ENCODE results near the gene KTN1. TPM values are rescaled to one million over a fixed set of nuclear protein-coding genes. Genes with fewer than 3 reads are reported as not detected.

Gene KTN1
- total RNA-seq, 1 experiment from 2014 or later = 180 TPM

DNA sequence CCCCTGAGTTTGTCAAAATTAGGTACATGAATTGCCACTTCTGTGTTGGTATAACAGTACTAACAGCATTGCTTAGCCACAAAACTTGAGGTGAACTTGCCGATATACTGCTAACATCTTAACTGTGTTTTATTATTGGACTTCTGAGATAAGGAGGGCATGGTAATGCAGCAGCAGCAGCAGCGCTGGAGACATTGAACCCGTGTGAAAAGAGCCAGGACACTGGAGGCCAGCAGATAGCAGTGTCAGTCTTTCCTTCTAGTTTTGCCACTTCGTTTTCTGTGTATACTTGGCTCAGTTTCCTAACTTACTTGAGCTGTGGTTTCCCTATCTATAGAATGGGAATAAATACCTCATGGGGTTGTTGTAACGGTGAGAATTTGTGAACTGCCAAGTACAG lies 82.7 kb downstream of the KTN1 start:
- Mint-ChIP-seq H3K36me3 (ENCODE audit: insufficient read depth, unreplicated experiment) (peaks cover 63% of the 10 kb centered on the region), H3K4me1 (ENCODE audit: insufficient read depth, unreplicated experiment) (no peaks in the 10 kb centered on the region), H3K4me3 (ENCODE audit: unreplicated experiment) (no peak overlapping the region), H3K27ac (ENCODE audit: low read depth, unreplicated experiment) (no peak overlapping the region), H3K27me3 (ENCODE audit: insufficient read depth, unreplicated experiment) (no peaks in the 10 kb centered on the region), H3K9me3 (ENCODE audit: unreplicated experiment) (no peaks in the 10 kb centered on the region)
- TF ChIP-seq, protein P1, sequence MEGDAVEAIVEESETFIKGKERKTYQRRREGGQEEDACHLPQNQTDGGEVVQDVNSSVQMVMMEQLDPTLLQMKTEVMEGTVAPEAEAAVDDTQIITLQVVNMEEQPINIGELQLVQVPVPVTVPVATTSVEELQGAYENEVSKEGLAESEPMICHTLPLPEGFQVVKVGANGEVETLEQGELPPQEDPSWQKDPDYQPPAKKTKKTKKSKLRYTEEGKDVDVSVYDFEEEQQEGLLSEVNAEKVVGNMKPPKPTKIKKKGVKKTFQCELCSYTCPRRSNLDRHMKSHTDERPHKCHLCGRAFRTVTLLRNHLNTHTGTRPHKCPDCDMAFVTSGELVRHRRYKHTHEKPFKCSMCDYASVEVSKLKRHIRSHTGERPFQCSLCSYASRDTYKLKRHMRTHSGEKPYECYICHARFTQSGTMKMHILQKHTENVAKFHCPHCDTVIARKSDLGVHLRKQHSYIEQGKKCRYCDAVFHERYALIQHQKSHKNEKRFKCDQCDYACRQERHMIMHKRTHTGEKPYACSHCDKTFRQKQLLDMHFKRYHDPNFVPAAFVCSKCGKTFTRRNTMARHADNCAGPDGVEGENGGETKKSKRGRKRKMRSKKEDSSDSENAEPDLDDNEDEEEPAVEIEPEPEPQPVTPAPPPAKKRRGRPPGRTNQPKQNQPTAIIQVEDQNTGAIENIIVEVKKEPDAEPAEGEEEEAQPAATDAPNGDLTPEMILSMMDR (IDR thresholded peaks at IDR 0.05; ENCODE audit: unreplicated experiment) = no peak
- CTCF ChIA-PET = interaction anchor here (0.6 to 1.7 kb wide), 3 partner anchors 10 to 225 kb away, joined by 3 to 6 read pairs (median 4); no protein-coding TSS in a partner anchor
- no TSS peak for BruUV-seq (replicated peaks)
- intact Hi-C loops (cut with micrococcal nuclease) = no loop called here
- POLR2A ChIA-PET = no interaction called here
- no peak for DNase-seq (ENCODE audit: unreplicated experiment)

DNA sequence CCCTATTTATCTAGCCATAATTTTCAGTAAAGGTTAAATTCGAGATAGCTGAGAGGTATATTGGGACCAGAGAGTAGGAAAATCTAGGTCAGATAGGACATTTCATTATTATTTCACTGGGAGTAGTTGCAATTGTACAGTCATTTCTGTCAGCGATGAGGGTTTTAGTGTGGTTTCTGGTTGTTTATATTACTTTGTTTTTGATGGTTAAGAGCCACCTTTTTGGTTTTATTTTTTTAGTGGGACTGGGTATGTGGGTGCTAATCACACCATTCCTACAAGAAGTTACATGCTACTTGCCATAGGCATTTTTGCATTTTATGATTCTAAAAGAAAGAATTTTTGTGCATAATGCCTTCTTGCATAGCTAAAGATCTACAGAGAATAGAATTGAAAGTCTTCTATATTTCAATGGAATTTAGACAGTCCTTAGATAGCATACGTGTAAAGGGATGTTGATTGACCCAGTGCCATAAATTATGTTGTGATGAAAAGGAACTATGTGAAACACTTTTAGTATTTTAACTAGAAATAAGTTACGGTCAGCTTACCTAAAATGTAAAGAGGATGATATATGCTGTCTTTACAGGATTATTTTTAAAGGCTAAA lies 85.2 kb downstream of the KTN1 start:
- Mint-ChIP-seq H3K9me3 (ENCODE audit: unreplicated experiment) (no peaks in the 10 kb centered on the region), H3K4me1 (ENCODE audit: insufficient read depth, unreplicated experiment) (no peaks in the 10 kb centered on the region)

DNA sequence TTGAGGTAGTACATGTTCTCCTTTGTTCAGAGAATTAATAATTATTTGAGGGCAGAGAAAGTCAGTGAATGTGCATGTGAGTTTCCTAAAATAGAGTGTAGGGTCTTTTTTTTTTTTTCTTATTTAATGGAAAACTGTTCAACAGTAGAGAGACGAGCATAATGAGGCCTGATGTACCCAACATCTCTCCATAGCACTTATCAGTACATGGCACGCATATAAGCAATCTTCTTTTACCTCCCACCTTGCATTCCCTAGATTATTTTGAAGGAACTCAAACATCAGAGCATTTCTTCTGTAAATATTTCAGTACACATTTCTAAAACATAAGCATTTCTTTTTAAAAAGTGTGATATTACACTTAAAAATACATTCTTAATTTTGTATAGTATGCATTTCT lies 87.8 kb downstream of the KTN1 start:
- no peak for DNase-seq (ENCODE audit: unreplicated experiment)
- no peak overlapping the region for H3K4me3 Mint-ChIP-seq (ENCODE audit: unreplicated experiment)
- intact Hi-C loops (cut with micrococcal nuclease) = no loop called here
- TF ChIP-seq, protein P1 (IDR thresholded peaks at IDR 0.05; ENCODE audit: unreplicated experiment) = no peak
- H3K36me3 Mint-ChIP-seq (ENCODE audit: insufficient read depth, unreplicated experiment) = peaks cover 62% of the 10 kb centered on the region
- peaks cover 2% of the 10 kb centered on the region for H3K4me1 Mint-ChIP-seq (ENCODE audit: insufficient read depth, unreplicated experiment)
- ChIA-PET CTCF (no interaction called here), POLR2A (no interaction called here)
- H3K27ac Mint-ChIP-seq (ENCODE audit: low read depth, unreplicated experiment) = no peak overlapping the region
- no TSS peak for BruUV-seq (replicated peaks)
- H3K9me3 Mint-ChIP-seq (ENCODE audit: unreplicated experiment) = no peaks in the 10 kb centered on the region
- no peaks in the 10 kb centered on the region for H3K27me3 Mint-ChIP-seq (ENCODE audit: insufficient read depth, unreplicated experiment)

More for the DNA sequence above, 85.2 kb downstream of the KTN1 start:
- H3K27me3 Mint-ChIP-seq (ENCODE audit: insufficient read depth, unreplicated experiment) = no peaks in the 10 kb centered on the region
- no peak for DNase-seq (ENCODE audit: unreplicated experiment)
- POLR2A ChIA-PET = interaction anchor here (1.2 kb wide), 1 partner anchor 40 kb away, joined by 3 read pairs; no protein-coding TSS in a partner anchor
- intact Hi-C loops (cut with micrococcal nuclease) = no loop called here
- CTCF ChIA-PET = interaction anchor here (0.9 to 1.1 kb wide), 2 partner anchors 40 to 219 kb away, joined by 4 to 6 read pairs; no protein-coding TSS in a partner anchor
- H3K36me3 Mint-ChIP-seq (ENCODE audit: insufficient read depth, unreplicated experiment) = peaks cover 63% of the 10 kb centered on the region
- TF ChIP-seq, protein P1 (IDR thresholded peaks at IDR 0.05; ENCODE audit: unreplicated experiment) = no peak
- no peak overlapping the region for H3K4me3 Mint-ChIP-seq (ENCODE audit: unreplicated experiment)
- no TSS peak for BruUV-seq (replicated peaks)
- H3K27ac Mint-ChIP-seq (ENCODE audit: low read depth, unreplicated experiment) = no peak overlapping the region

DNA sequence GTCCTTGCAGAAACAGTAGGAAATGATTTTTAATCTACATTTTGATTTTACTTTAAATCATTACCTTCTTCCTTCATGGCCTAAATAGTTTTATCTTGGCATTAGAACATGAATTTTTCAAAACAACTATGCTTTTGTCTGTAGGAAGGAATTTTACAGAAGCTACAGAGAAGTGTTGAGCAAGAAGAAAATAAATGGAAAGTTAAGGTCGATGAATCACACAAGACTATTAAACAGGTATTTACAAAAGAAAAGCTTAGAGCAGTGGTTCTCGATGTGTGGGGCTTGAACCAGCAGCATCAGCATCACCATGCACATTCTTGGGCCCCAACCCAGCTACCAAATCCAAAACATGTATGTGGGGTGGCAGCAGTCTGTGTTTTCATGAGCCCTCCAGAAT lies 91.6 kb downstream of the KTN1 start:
- no peak overlapping the region for H3K4me3 Mint-ChIP-seq (ENCODE audit: unreplicated experiment)
- intact Hi-C loops (cut with micrococcal nuclease) = no loop called here
- peaks cover 68% of the 10 kb centered on the region for H3K36me3 Mint-ChIP-seq (ENCODE audit: insufficient read depth, unreplicated experiment)
- ChIA-PET CTCF (interaction anchor here (0.5 to 1.2 kb wide), 3 partner anchors 225 to 496 kb away, joined by 3 to 6 read pairs (median 5); no protein-coding TSS in a partner anchor), POLR2A (interaction anchor here (0.7 to 1.0 kb wide), 2 partner anchors 10 to 1613 kb away, joined by 3 to 4 read pairs; no protein-coding TSS in a partner anchor)
- H3K9me3 Mint-ChIP-seq (ENCODE audit: unreplicated experiment) = no peaks in the 10 kb centered on the region
- no peak overlapping the region for H3K27ac Mint-ChIP-seq (ENCODE audit: low read depth, unreplicated experiment)
- TF ChIP-seq, protein P1 (IDR thresholded peaks at IDR 0.05; ENCODE audit: unreplicated experiment) = no peak
- no peaks in the 10 kb centered on the region for H3K27me3 Mint-ChIP-seq (ENCODE audit: insufficient read depth, unreplicated experiment)
- H3K4me1 Mint-ChIP-seq (ENCODE audit: insufficient read depth, unreplicated experiment) = peaks cover 4% of the 10 kb centered on the region
- no peak for DNase-seq (ENCODE audit: unreplicated experiment)
- BruUV-seq (replicated peaks) = no TSS peak

All from MCF 10A (cell line).